ENCODE data around the gene GDPD3. TPM values are rescaled to one million over a fixed set of nuclear protein-coding genes. Genes with fewer than 3 reads are reported as not detected.

Gene GDPD3
- polyA plus RNA-seq, 12 donors: 4.1 to 10.7 (median 5.5) TPM; not detected in 1

DNA sequence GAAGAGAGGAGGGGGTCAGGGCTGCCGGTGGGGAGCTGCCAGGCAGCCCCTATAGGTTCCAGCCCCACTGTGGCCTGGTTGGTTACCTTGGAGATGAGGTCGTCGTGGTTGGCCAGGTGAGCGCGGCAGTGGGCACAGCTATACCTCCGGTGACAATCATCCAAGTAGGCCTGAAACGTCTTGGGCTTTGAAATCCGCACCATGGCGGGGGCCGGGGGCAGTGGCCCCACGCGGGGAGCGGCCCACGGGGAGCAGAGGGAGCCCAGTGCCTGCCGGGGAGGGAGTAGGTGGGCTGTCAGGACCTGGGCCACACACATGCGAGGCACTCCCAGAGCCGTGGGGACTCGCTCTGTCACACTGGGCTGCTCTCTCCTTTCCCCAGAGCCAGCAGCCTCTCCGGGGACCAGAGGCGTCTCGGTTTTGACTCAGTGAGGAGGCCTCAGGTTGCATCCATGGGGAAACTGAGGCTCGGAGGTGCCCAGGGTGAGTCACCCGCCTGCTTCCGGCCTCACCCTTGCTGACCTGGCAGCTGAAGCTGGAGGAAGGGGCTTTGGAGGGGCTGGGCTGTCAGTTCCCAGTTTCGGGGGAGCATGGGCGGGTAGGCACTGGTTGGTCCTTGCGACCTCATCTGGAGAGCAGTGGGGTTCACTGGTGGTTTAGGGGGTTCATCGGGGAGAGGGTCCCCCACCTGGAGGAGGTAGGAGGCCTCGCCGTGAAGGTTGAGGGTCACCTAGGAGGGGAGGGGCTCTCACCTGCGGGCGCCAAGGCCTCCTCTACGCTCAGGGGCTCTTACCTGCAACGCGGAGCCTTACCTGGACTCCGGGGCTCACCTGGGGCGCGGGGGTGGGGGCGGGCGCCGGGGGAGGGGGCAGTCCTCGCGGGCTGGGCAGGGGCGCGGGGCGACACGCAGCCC, 17.9 kb downstream of the GDPD3 start:
- no peak for DNase-seq

DNA sequence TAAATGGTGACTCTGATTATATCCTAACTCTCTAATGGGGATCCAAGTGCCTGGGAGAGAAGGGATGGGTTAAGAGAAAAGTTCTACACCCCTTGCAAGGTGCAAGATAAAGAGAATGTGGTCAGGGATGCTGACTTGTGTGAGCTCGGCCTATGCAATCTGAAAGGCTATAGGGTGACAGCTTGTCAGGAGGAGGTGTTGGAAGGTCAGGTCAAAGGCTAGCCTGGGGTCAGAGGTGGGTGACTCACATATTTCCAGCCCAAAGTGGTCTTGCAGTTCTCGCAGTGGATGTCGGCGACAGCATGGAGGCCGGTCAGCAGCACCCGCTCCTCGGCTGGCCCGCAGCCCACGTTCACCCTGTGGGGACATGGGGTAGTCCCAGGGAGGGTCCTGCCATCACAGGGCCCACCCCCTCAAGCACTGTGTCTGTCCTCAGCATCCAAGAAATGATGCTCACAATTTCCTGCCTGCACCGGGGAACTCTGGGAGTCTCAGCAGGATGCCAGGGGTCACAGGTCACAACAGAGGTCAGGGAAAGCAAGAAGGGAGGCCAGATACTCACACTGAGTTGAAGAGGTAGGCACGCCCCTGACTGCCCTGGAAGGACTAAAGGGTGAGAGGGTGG, 18.7 kb downstream of the GDPD3 start:
- DNase-seq: no peak

DNA sequence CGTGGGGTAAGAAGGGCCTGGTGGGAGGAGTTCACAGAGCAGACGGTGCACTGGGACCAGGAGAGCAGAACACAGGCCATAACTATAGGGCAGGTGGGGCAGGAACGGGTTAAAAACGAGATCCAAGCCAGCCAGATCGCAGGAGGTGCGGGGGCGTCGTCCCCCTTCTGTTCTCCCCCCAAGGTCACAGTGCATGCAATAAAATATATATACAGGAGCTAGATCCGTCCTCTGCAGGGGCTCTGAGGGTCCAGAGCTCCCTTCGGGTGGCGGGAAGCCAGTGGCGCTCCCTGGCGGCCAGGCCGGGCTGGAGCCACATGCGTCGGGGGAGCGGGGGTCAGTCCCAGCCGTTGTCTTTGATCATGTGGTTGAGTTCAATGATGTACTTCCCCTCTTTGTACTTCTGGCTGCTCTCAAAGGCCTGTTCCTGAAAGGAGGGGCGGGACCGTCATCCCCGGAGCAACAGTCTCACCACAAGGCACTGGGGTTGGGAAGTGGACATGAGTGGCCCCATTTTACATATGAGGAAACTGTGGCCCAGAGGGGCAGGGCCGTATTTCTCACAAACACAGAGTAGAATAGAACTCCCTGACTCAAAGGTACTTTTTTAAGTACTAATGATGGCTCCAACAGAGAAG, 20.8 kb downstream of the GDPD3 start:
- peak; percentile 46 for DNase-seq

GRCh38 chr16:30091474-30092372, 21.6 kb downstream of the GDPD3 start, which contains the start of gene TBX6:
Gene TBX6, minus strand, starts transcription at chr16:30091924. Its CDS starts 731 bp downstream, at chr16:30091193.
- peak; percentile 90 for DNase-seq

GRCh38 chr16:30090610-30091331, 22.6 kb downstream of the GDPD3 start:
- no peak for DNase-seq

DNA sequence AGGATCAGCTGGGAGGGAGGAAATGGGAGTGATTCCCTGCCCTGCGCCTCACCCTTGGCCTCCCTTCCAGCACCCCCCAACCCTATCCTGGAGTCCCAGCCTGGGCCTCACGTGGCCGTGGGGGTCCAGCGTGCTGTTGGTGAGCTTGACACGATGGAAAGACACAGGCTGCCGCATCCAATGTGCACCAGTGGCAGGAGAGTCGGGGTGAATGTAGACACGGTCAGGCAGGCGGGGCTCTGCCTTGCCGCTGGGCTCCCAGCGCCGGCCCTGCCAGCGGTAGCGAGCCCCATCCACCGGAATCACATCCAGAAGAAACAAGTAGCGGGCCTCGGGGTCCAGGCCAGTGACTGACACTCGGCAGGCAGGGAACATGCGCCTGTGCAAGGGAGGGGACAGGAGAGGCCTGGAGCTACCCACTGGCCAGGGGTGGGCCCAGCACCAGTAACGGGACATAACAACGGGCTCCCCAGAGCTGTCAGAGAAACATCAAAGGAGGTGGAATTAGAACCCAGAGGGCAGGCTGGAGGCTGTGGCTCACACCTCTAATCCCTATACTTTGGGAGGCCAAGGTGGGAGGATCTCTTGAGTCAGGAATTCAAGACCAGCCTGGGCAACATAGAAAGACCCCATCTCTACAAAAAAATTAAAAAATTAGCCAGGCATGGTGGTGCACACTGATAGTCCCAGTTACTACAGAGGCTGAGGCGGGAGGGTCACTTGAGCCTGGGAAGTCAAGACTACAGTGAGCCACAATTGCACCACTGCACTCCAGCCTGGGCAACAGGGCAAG, 24.3 kb downstream of the GDPD3 start:
- DNase-seq: no peak

GRCh38 chr16:30088237-30088831, 25.0 kb downstream of the GDPD3 start:
- no peak for DNase-seq

GRCh38 chr16:30087181-30087898, 26.0 kb downstream of the GDPD3 start:
- DNase-seq: no peak

DNA sequence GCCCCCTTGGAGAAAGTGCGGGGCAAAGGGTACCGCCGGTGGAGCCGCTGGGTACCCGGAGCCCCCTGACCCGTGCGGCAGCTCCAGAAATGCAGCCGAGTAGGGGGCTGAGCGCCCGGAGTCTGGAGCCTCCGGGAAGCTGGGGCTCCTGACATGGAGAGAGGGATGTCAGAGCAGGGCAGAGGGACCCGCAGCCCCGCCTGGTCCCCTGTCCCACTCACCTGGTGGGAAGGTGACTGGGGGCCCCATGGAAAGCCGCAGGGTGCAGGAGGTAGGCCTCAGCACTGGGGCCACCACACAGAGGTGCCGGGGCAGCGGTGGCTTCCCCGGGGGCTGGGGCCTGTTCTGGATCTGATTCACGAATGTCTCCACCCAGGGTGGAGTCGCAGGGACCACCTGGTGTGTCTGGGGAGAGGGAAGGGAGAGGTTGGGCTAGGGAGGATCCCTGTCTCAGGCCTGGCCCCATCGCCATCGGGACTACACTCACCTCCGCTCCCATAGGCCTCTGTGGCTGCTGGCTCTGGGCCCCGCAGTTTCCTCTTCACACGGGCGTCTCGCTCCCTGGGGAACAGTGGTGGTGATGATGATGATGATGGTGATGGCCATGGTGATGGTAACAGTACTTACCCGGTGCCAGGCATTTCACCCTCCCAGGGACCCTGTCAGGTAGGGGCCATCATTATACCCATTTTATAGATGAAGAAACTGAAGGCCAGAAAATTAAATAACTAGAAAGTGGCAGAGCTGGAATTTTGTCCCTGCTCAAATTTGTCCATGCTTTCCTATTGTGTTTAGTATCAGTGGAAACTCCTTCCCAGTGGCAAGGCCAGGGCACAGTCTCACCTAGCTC, 26.8 kb downstream of the GDPD3 start:
- no peak for DNase-seq

DNA sequence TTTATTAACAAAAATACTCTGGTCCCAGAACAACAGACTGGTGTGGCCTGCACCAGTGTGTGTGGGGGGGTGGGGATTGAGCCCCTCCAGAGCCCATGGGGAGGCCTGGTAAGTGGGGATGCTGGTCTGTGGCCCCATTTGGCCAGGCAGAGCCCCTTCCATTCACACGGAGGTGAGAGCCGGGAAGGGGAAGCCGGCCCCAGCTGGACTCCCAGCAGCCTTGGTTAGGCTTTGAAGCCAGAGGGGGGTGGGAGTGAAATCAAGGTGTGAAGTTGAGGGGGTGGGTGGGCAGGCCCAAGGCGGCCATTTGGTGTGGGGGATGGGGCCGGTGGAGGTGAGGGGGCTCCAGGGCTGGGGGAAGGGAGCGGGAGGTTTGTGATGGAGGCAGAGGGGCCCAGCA, 27.5 kb downstream of the GDPD3 start:
- DNase-seq: no peak

GRCh38 chr16:30085247-30085646, 28.1 kb downstream of the GDPD3 start:
- DNase-seq: no peak

DNA sequence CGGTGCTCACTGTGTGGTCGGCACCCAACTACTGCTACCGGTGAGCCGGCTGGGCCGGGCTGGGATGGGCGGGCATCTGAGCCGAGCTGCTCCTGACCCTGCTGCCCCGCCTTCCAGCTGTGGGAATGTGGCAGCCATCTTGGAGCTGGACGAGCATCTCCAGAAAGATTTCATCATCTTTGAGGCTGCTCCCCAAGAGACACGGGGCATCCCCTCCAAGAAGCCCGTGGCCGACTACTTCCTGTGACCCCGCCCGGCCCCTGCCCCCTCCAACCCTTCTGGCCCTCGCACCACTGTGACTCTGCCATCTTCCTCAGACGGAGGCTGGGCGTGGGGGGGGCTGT, 28.5 kb downstream of the GDPD3 start:
- DNase-seq: no peak

- no peak for DNase-seq
Measured at GRCh38 chr16:30084096-30084815, 29.1 kb downstream of the GDPD3 start.

DNA sequence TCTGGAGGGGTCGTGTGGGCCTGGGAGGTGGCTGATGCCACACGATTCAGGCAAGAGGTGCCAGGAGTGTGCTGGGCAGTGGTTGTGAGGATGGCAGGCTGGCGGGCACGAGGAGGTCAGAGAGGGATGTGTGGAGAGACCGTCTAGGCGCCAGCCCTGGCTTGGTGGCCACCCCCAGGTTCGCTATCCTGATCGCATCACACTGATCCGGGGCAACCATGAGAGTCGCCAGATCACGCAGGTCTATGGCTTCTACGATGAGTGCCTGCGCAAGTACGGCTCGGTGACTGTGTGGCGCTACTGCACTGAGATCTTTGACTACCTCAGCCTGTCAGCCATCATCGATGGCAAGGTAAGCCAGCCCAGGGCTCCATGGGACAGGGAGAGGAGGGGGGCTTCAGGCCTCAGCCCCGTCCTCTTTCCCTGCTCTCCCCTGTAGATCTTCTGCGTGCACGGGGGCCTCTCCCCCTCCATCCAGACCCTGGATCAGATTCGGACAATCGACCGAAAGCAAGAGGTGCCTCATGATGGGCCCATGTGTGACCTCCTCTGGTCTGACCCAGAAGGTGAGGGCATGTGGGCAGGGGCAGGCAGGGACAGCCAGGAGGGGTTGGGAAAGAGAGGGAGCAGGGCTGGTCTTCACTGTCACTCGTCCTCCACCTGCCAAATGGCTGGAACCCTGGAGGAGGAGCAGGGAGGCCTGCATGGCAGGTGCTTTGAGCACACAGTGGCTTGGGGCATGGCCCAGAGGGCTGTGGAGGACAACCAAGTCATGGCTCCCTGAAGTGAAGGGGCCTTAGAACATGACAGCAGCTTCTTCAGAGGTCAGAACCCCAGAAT, 29.9 kb downstream of the GDPD3 start:
- DNase-seq: no peak

- no peak for DNase-seq
Measured at GRCh38 chr16:30082545-30083090, 30.7 kb downstream of the GDPD3 start.

- no peak for DNase-seq
Measured at GRCh38 chr16:30079480-30079879, 33.9 kb downstream of the GDPD3 start.
